Transverse colon (tissue), 4 donors: ENCODE measurements around the gene FAM13C.

Source experiments
- CTCF ChIP-seq, 5 experiments: fragments of 200-600 bp in 3 of 5; fragments of 450-650 bp in 2 of 5; sonication (generic) in 3 of 5; IDR thresholded peaks; 1 replicate in 2 of 5; 2 replicates in 3 of 5; pipeline ENCODE4 v1.5.1; 2016 to 2017; ENCODE audit warnings: antibody characterized with exemption in 5 of 5, inconsistent platforms in 3 of 5, mild to moderate bottlenecking in 2 of 5, moderate library complexity in 1 of 5
- EP300 ChIP-seq: sonication (generic); formaldehyde crosslinking; IDR thresholded peaks from one replicate; pipeline ENCODE4 v1.6.1; 2017; ENCODE audit warnings: antibody characterized with exemption, low read depth
- POLR2A ChIP-seq: fragments of 450-650 bp; IDR thresholded peaks from one replicate; pipeline ENCODE4 v1.6.1; 2016; ENCODE audit warnings: antibody characterized with exemption, mild to moderate bottlenecking, moderate library complexity
- POLR2AphosphoS5 ChIP-seq, 3 donors: sonication (generic); formaldehyde crosslinking; IDR thresholded peaks; one replicate each; pipeline ENCODE4 v1.6.1; 2016; ENCODE audit warnings: antibody characterized with exemption in 3 of 3

DNA sequence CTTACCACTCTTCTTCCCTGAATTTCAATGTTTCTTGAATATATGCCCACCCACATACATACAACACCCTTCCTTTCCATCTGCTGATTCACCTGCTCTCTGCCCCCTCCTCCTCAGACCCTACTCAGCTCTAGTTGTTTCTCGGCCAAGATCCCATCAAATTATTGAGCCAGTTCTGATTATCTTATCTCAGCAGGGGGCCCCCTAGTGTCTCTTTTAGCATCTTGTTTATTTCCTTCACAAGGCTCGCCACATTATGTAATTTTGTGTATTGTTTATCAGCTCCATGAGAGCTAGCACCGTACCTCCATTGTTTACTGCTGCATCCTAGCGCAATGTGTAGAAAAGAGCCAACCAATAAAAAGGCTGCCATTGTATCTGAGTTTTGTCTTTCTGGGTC, 71.9 kb downstream of the FAM13C start:
- TF ChIP-seq CTCF (IDR thresholded peaks at IDR 0.05) (no peak), EP300 (no peak), POLR2A (no peak), POLR2AphosphoS5 (IDR thresholded peaks at IDR 0.05) (no peak)
